Small intestine (tissue), 7 donors: ENCODE results near the gene CELA1. TPM values are rescaled to one million over a fixed set of nuclear protein-coding genes. Genes with fewer than 3 reads are reported as not detected.
A peak's percentile ranks its signal among the peaks of the same experiment; 100 is the strongest.

Source experiments
- DNase-seq, 2 donors: peaks; one replicate each; pipeline versions ENCODE4 v3.0.0 to v3.0.0-alpha.2; 2013
- FAIRE-seq: peaks from 2 replicates; lab custom pipeline; 2012; peaks lifted over from hg19 to GRCh38; lab: Jason Lieb, UNC
- H3K27ac ChIP-seq, 3 donors: one replicate each; pipeline ENCODE4 v1.5.1; 2013; ENCODE audit warnings: low read length in 2 of 3, mild to moderate bottlenecking in 2 of 3, control low read depth in 1 of 3, inconsistent platforms in 1 of 3, low read depth in 1 of 3, moderate library complexity in 1 of 3
- H3K27me3 ChIP-seq, 3 donors: one replicate each; pipeline ENCODE4 v1.6.1; 2013; ENCODE audit warnings: low read length in 3 of 3, inconsistent platforms in 1 of 3; ENCODE audit not compliant: control insufficient read depth in 3 of 3, insufficient read depth in 3 of 3
- H3K36me3 ChIP-seq, 3 donors: one replicate each; pipeline ENCODE4 v1.6.1; 2013; ENCODE audit warnings: low read length in 3 of 3, inconsistent platforms in 1 of 3, low read depth in 1 of 3, mild to moderate bottlenecking in 1 of 3, moderate library complexity in 1 of 3; ENCODE audit not compliant: control insufficient read depth in 3 of 3, insufficient read depth in 2 of 3
- H3K4me1 ChIP-seq, 3 donors: one replicate each; pipeline ENCODE4 v1.6.1; 2013; ENCODE audit warnings: low read length in 2 of 3, inconsistent platforms in 1 of 3, low read depth in 1 of 3, mild to moderate bottlenecking in 1 of 3, moderate library complexity in 1 of 3; ENCODE audit not compliant: control insufficient read depth in 3 of 3, insufficient read depth in 2 of 3
- H3K4me3 ChIP-seq, 3 donors: one replicate each; pipeline ENCODE4 v1.5.1; 2013; ENCODE audit warnings: low read length in 3 of 3, control low read depth in 1 of 3, inconsistent platforms in 1 of 3, low read depth in 1 of 3, mild to moderate bottlenecking in 1 of 3, moderate library complexity in 1 of 3
- H3K9me3 ChIP-seq, 2 donors: one replicate each; pipeline ENCODE4 v1.6.1; 2013; ENCODE audit warnings: low read depth in 1 of 2, low read length in 1 of 2; ENCODE audit not compliant: control insufficient read depth in 2 of 2, insufficient read depth in 1 of 2
- WGBS, 3 donors: extraction: QIAGEN DNeasy Blood & Tissue Kit; methylation state at CpG; one replicate each; pipeline ENCODE4 v1.1.7; 2013; 5-methylcytosine and 5-hydroxymethylcytosine counted together
- polyA plus RNA-seq, 4 donors: library from polyadenylated mRNA; stranded (reverse) in 3 of 4; unstranded in 1 of 4; fragments of 200-250 nt in 3 of 4; fragments of 120-200 nt in 1 of 4; gene quantifications; one replicate each; pipeline versions ENCODE4 v1.2.1 to v1.2.3, GENCODE V29; 2013
- donor health status: healthy with polysubstance abuse.
- donor health status: control.
- donor health status: control.
- donor health status: Bipolar disorder and iron deficiency.
- donor health status: healthy.

Gene CELA1
- polyA plus RNA-seq, 4 donors: 0.09 TPM; not detected in 3

GRCh38 chr12:51379571-51379970 lies 33.1 kb upstream of the CELA1 start:
- Histone ChIP-seq H3K4me1 (peaks cover 0 to 3% (median 0%) of the 10 kb centered on the region in 3 donors), H3K36me3 (peaks cover 0 to 80% (median 23%) of the 10 kb centered on the region in 3 donors), H3K9me3 (no peaks in the 10 kb centered on the region), H3K4me3 (no peak overlapping the region), H3K27me3 (no peaks in the 10 kb centered on the region), H3K27ac (no peak overlapping the region)
- 93 to 97% (median 94%) methylated on average over 11 of the region's 11 CpGs for WGBS, 3 donors
- no peak for DNase-seq
- FAIRE-seq: no peak

GRCh38 chr12:51378749-51379148 lies 32.3 kb upstream of the CELA1 start:
- DNase-seq: no peak
- WGBS, 3 donors: 73 to 93% (median 79%) methylated on average over 2 of the region's 2 CpGs
- H3K27me3 ChIP-seq: no peaks in the 10 kb centered on the region
- H3K4me1 ChIP-seq: peaks cover 0 to 3% (median 0%) of the 10 kb centered on the region in 3 donors
- H3K36me3 ChIP-seq: peaks cover 0 to 80% (median 23%) of the 10 kb centered on the region in 3 donors
- H3K27ac ChIP-seq: no peak overlapping the region
- no peaks in the 10 kb centered on the region for H3K9me3 ChIP-seq
- H3K4me3 ChIP-seq: no peak overlapping the region
- no peak for FAIRE-seq

- FAIRE-seq: no peak
- Histone ChIP-seq H3K4me3 (no peak overlapping the region), H3K36me3 (peaks cover 0 to 75% (median 22%) of the 10 kb centered on the region in 3 donors), H3K27me3 (no peaks in the 10 kb centered on the region), H3K27ac (no peak overlapping the region), H3K4me1 (no peaks in the 10 kb centered on the region), H3K9me3 (no peaks in the 10 kb centered on the region)
- no peak for DNase-seq
- 85 to 91% (median 86%) methylated on average over 11 of the region's 11 CpGs for WGBS, 3 donors
These were observed 30.9 kb upstream of the CELA1 start for GRCh38 chr12:51377099-51377984.

GRCh38 chr12:51374856-51375255 lies 28.4 kb upstream of the CELA1 start:
- Histone ChIP-seq H3K4me1 (peaks cover 0 to 10% (median 0%) of the 10 kb centered on the region in 3 donors), H3K9me3 (no peaks in the 10 kb centered on the region), H3K27me3 (no peaks in the 10 kb centered on the region), H3K4me3 (no peak overlapping the region), H3K27ac (no peak overlapping the region), H3K36me3 (peaks cover 0 to 64% (median 21%) of the 10 kb centered on the region in 3 donors)
- no peak for FAIRE-seq
- no peak for DNase-seq
- 76 to 92% (median 85%) methylated on average over 5 of the region's 5 CpGs for WGBS, 3 donors

- Histone ChIP-seq H3K4me3 (no peak overlapping the region), H3K27me3 (no peaks in the 10 kb centered on the region), H3K36me3 (peaks cover 0 to 62% (median 18%) of the 10 kb centered on the region in 3 donors), H3K27ac (no peak overlapping the region), H3K4me1 (peaks cover 0 to 10% (median 2%) of the 10 kb centered on the region in 3 donors), H3K9me3 (no peaks in the 10 kb centered on the region)
- WGBS, 3 donors: 72 to 95% (median 94%) methylated on average over 2 of the region's 2 CpGs
- FAIRE-seq (no peak), DNase-seq (no peak)
These were observed 27.9 kb upstream of the CELA1 start for GRCh38 chr12:51374361-51374760.

GRCh38 chr12:51373187-51373586 lies 26.7 kb upstream of the CELA1 start:
- Histone ChIP-seq H3K27me3 (no peaks in the 10 kb centered on the region), H3K4me3 (no peak overlapping the region), H3K9me3 (no peaks in the 10 kb centered on the region), H3K36me3 (peaks cover 0 to 59% (median 13%) of the 10 kb centered on the region in 3 donors), H3K27ac (no peak overlapping the region), H3K4me1 (peaks cover 0 to 17% (median 2%) of the 10 kb centered on the region in 3 donors)
- WGBS, 3 donors: 81 to 91% (median 90%) methylated on average over 3 of the region's 3 CpGs
- DNase-seq: no peak
- FAIRE-seq: no peak

GRCh38 chr12:51372021-51372420 lies 25.5 kb upstream of the CELA1 start:
- Histone ChIP-seq H3K27ac (peak overlapping the region in 1 of 3 donors; percentile 52), H3K36me3 (peaks cover 0 to 54% (median 13%) of the 10 kb centered on the region in 3 donors), H3K4me1 (peaks cover 0 to 17% (median 2%) of the 10 kb centered on the region in 3 donors), H3K27me3 (no peaks in the 10 kb centered on the region), H3K9me3 (no peaks in the 10 kb centered on the region), H3K4me3 (no peak overlapping the region)
- 68 to 86% (median 82%) methylated on average over 2 of the region's 2 CpGs for WGBS, 3 donors
- DNase-seq: no peak
- no peak for FAIRE-seq

GRCh38 chr12:51371295-51371953 lies 24.9 kb upstream of the CELA1 start:
- peak; percentile 74 to 82 for DNase-seq

More at GRCh38 chr12:51371295-51371953, 24.9 kb upstream of the CELA1 start:
- no peak overlapping the region for H3K4me3 ChIP-seq
- peak overlapping the region in 1 of 3 donors; percentile 52 for H3K27ac ChIP-seq
- WGBS, 3 donors: 29 to 47% (median 47%) methylated on average over 8 of the region's 8 CpGs
- H3K36me3 ChIP-seq: peaks cover 0 to 52% (median 9%) of the 10 kb centered on the region in 3 donors
- peaks cover 0 to 17% (median 2%) of the 10 kb centered on the region in 3 donors for H3K4me1 ChIP-seq
- no peaks in the 10 kb centered on the region for H3K27me3 ChIP-seq
- FAIRE-seq: no peak
- H3K9me3 ChIP-seq: no peaks in the 10 kb centered on the region
